SH-SY5Y (cell line): ENCODE data around the gene FRMD4A.

Experiments
- GATA2 ChIP-seq: IDR thresholded peaks from 2 replicates; pipeline ENCODE4 v1.6.1; 2011; ENCODE audit warnings: mild to moderate bottlenecking, low read depth, low read length
- GATA3 ChIP-seq: IDR thresholded peaks from 2 replicates; pipeline ENCODE4 v1.6.1; 2011; ENCODE audit warnings: low read depth, mild to moderate bottlenecking, low read length, moderate library complexity

GRCh38 chr10:13717571-13717935 is 613.2 kb downstream of the FRMD4A start:
- TF ChIP-seq GATA2 (no peak), GATA3 (no peak)
